Stimulated activated CD8-positive, alpha-beta memory T cell treated with anti-CD3 and anti-CD28 coated beads, Interleukin-4, amount 100 ng/mL, for 1 hour (primary cell): Measurements from ENCODE around the gene ADD3.

Source experiments
- DNase-seq, 2 donors: peaks; one replicate each; pipeline ENCODE4 v3.0.0-alpha.2; 2020; ENCODE audit warnings: low read depth in 2 of 2, low spot score in 1 of 2

ADD3 gene

DNA sequence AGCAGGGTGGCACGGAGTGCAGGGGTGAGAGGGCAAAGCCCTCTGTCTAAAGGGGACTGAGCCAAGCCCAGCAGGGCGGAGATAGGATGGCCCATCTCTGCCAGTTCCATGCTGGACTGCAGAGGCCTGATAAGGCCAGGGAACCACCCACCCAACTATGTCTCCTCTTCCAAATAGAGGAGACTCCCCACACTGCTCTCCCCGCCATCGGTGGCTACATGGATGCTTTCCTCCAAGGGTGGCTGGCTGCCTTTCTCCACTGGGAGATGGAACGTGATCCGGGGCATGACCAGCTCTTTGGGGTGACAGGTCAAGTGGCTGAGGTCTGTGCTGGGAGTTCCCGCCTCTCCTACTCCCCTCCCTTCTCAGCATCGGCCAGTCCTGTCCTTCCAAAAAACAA is 141.5 kb downstream of the ADD3 start:
- no peak for DNase-seq

- DNase-seq, result no peak
Measured at GRCh38 chr10:110150046-110150445, 142.3 kb downstream of the ADD3 start.

- no peak for DNase-seq
Measured at GRCh38 chr10:110150981-110151380, 143.2 kb downstream of the ADD3 start.

DNA sequence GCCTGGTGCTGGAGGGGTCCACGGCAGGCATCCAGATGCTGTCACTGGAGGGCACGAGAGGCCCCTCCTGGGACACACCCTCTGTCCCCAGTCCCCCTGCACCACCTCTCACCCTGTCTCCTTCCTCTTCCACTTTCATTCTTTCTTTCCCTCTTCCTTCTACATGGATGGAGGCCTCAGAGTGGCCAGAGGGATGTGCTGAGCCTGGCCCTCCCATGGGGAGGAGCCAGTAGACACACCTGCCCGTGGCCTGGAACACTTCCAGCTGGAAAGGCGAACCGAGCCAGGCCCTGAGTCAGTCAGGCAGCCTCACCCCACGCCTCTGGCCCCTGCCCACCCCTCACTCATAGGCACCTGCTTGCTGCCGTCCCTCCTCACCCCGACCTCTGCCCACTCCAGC is 143.7 kb downstream of the ADD3 start:
- DNase-seq, result no peak

DNA sequence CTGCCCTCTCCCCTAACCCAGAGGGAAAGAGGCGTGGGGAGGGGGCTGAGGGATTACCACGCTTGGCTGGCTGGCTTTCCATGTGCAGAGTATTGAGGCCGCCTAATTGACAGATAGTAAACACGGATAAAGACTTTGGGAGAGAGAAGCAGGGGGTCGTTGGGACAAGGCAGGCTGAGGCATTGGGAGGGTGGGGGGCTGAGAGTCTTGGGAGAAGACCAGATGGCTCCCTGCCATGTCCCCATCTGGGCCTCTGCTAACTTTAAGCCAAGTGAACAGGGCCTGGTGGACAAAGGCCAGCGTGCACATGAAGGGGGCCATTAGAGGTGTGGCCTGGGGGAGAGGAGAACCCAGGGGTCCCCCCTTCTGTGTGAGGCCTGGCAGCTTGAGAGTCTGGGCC is 144.2 kb downstream of the ADD3 start:
- DNase-seq, result no peak

DNA sequence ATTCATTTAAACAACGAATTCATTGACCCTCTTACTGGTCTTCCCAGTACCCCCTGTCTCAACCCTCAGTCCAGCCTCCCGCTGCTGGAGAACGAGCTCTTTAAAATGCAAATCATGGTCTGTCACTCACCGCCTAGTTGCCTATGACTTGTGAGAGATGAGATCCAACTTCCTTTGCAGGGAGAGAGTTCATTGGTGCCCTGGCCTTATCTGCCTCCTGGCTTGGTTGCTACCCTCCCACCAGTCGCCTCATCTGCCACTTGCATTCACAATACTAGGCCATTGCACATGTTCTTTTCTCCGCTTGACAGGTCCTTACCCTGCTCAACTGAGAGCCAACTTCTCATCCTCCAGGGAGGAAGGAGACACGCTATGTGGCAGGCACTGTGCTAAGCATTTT is 145.6 kb downstream of the ADD3 start:
- no peak for DNase-seq

- DNase-seq, result no peak
Measured at GRCh38 chr10:110156046-110156445, 148.3 kb downstream of the ADD3 start.

GRCh38 chr10:110158051-110159005 is 150.5 kb downstream of the ADD3 start:
- no peak for DNase-seq

- no peak for DNase-seq
Measured at GRCh38 chr10:110160081-110160480, 152.3 kb downstream of the ADD3 start.

DNA sequence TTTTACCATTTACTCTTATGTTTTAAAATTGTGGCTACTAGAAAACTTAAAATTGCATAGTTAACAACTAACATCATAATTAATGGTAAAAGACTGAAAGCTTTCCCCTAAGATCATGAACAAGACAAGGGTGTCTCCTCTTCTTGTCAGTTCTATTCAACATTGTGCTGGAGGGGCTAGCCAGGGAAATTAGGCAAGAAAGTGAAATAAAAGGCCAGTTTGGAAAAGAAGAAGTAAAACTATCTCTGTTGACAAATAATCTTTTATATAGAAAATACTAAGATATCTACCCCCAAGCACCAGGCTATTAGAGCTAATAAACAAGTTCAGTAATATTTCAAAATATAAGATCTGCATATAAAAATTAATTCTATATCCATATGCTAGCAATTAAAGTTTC is 152.7 kb downstream of the ADD3 start:
- no peak for DNase-seq

DNA sequence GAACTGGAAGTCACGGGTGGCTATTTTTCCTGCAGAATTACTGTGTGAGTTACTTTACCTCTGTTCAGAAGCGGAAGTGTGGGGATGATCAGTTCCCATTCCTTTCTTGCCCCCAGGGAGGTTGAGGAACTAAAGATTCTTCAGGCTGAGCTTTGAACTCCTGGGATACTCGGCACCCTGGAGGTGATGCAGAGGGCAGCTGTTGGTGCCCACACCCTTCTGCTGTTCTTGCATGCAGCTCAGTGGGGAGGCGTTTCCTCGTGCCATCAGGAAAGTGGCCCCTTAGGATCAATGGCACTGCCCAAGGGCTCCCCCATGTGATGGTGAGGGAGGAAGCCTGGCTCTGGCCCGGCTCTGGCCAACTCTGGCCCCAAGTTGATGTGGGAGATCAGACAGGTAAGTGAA is 155.0 kb downstream of the ADD3 start:
- DNase-seq, result no peak

DNA sequence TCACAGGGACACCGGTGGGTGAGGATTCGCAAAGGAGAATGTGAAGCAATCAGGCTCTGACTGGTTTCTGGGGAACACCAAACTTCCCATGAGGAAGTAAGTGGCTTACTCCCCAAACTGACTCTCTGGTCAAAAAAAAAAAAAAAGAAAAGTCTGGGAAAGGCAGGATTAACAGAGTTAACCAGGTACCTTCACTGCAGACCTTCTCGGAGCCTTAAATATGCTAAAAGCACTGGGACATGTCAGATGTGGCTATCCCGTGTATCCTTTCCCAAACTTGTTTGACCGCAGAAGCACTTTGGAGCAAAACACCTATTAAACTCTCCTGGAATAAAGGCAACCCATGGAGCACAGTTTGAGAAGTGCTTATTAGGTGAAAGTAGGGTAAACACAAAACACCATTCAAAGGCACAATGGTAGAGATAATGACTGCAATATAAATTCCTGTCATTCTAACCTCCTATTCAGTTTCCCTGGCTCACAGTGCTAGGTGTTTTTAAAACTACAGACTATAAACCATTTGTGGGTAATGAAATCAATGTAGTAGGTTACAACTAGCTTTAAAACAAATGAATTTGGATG is 155.5 kb downstream of the ADD3 start:
- DNase-seq, result no peak

GRCh38 chr10:110163841-110164240 is 156.1 kb downstream of the ADD3 start:
- no peak for DNase-seq

- DNase-seq, result no peak
Measured at GRCh38 chr10:110165239-110165638, 157.5 kb downstream of the ADD3 start.

DNA sequence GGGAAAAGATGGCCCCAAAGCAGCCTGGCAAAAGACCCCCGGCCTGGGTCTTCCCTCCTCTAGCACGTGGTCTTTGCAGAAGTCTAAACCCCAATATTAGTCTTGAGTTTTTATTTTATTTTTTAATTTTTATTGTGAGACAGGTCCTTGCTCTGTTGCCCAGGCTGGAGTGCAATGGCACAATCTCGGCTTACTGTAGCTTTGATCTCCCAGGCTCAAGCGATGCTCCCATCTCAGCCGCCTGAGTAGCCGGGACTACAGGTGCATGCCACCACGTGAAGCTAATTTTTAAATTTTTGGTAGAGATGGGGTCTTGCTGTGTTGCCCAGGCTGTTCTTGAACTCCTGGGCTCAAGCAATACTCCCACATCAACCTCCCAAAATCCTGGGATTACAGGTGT is 159.4 kb downstream of the ADD3 start:
- no peak for DNase-seq

- no peak for DNase-seq
Measured at GRCh38 chr10:110168601-110169481, 161.1 kb downstream of the ADD3 start.

DNA sequence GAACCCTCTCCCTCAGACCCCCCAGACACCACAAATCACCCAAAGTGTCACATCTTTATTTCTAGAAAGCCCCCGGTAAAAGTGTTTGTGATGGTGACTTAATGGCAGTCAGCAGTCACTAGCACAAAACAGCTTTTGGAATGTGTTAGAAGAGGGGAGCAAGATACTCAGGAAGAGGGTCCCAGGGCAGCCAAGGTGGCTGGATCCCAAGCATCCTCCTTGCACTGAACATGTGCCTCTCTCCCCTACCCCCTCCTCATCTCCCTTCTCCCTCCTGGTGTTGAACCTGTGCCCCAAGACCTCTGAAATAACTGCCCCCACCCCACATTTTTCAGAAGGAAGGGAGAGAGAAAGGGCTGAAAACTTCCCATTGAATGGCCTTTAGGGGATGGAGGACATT is 161.8 kb downstream of the ADD3 start:
- no peak for DNase-seq

GRCh38 chr10:110170142-110170971 is 162.6 kb downstream of the ADD3 start:
- no peak for DNase-seq

GRCh38 chr10:110171032-110171431 is 163.2 kb downstream of the ADD3 start:
- DNase-seq, result no peak

- DNase-seq, result no peak
Measured at GRCh38 chr10:110172155-110172554, 164.4 kb downstream of the ADD3 start.

GRCh38 chr10:110174201-110174600 is 166.4 kb downstream of the ADD3 start:
- no peak for DNase-seq
